GM23338 (cell line): ENCODE results near the gene ACSF3. TPM values are rescaled to one million over a fixed set of nuclear protein-coding genes. Genes with fewer than 3 reads are reported as not detected.
A peak's percentile ranks its signal among the peaks of the same experiment; 100 is the strongest.

Experiments used
- ATAC-seq: fragments of 200-7000 bp; cut with Tn5 transposase; 3 replicates; pipeline ENCODE4 v1.9.1; 2020
- DNase-seq: peaks from one replicate; pipeline ENCODE4 v3.0.0-alpha.2; 2015; ENCODE audit warnings: low spot score
- H2AFZ ChIP-seq: fragments of 200-600 bp; sonication (generic); 2 replicates; pipeline ENCODE4 v1.8.0; 2016; ENCODE audit warnings: antibody characterized with exemption, mild to moderate bottlenecking, moderate library complexity
- H3F3A ChIP-seq: fragments of 200-600 bp; sonication (generic); replicated peaks from 2 replicates; pipeline ENCODE4 v1.8.0; 2017; ENCODE audit warnings: antibody characterized with exemption, mixed run types, low read depth
- H3K27ac ChIP-seq: fragments of 200-600 bp; sonication (generic); 2 replicates; pipeline ENCODE4 v1.6.1; 2016; ENCODE audit warnings: low read depth
- H3K27me3 ChIP-seq: fragments of 200-600 bp; sonication (generic); 2 replicates; pipeline ENCODE4 v1.8.0; 2016; ENCODE audit warnings: mild to moderate bottlenecking, mixed run types, moderate library complexity; ENCODE audit not compliant: insufficient read depth
- H3K36me3 ChIP-seq: fragments of 200-600 bp; sonication (generic); 2 replicates; pipeline ENCODE4 v1.8.0; 2016; ENCODE audit warnings: mild to moderate bottlenecking; ENCODE audit not compliant: insufficient read depth
- H3K4me1 ChIP-seq: fragments of 200-600 bp; sonication (generic); 2 replicates; pipeline ENCODE4 v1.8.0; 2016; ENCODE audit warnings: mild to moderate bottlenecking, moderate library complexity; ENCODE audit not compliant: insufficient read depth
- H3K4me2 ChIP-seq: fragments of 200-600 bp; sonication (generic); 2 replicates; pipeline ENCODE4 v1.7.1; 2017; ENCODE audit warnings: mixed run types
- H3K4me3 ChIP-seq: fragments of 200-600 bp; sonication (generic); 2 replicates; pipeline ENCODE4 v1.6.1; 2016; ENCODE audit warnings: mixed run types
- H3K79me2 ChIP-seq: fragments of 200-600 bp; sonication (generic); replicated peaks from 2 replicates; pipeline ENCODE4 v1.8.0; 2017; ENCODE audit warnings: mild to moderate bottlenecking; ENCODE audit not compliant: insufficient read depth
- H3K9me2 ChIP-seq: fragments of 200-600 bp; sonication (generic); 2 replicates; pipeline ENCODE4 v1.8.0; 2017; ENCODE audit not compliant: insufficient read depth
- H4K20me1 ChIP-seq: fragments of 200-600 bp; sonication (generic); replicated peaks from 2 replicates; pipeline ENCODE4 v1.8.0; 2017; ENCODE audit warnings: mild to moderate bottlenecking; ENCODE audit not compliant: insufficient read depth
- H3K27ac Mint-ChIP-seq: 2 replicates; pipeline ENCODE4 v1.8.0; 2020; ENCODE audit warnings: inconsistent platforms, mild to moderate bottlenecking, moderate library complexity, mixed read lengths
- H3K27me3 Mint-ChIP-seq: 3 replicates; pipeline ENCODE4 v1.8.0; 2022; ENCODE audit warnings: low read depth, mild to moderate bottlenecking, moderate library complexity, mixed read lengths, inconsistent platforms; ENCODE audit not compliant: insufficient read depth, poor library complexity
- H3K36me3 Mint-ChIP-seq: 3 replicates; pipeline ENCODE4 v1.8.0; 2021; ENCODE audit warnings: low read depth, mild to moderate bottlenecking, inconsistent platforms, moderate library complexity, mixed read lengths
- H3K4me1 Mint-ChIP-seq: 3 replicates; pipeline ENCODE4 v1.8.0; 2020; ENCODE audit warnings: mild to moderate bottlenecking, inconsistent platforms, mixed read lengths
- H3K4me3 Mint-ChIP-seq: 3 replicates; pipeline ENCODE4 v1.8.0; 2021; ENCODE audit warnings: moderate library complexity, mild to moderate bottlenecking, inconsistent platforms, mixed read lengths
- H3K9me3 Mint-ChIP-seq: 3 replicates; pipeline ENCODE4 v1.8.0; 2020; ENCODE audit warnings: moderate library complexity, mild to moderate bottlenecking, inconsistent platforms, mixed read lengths
- CREB1 ChIP-seq: fragments of 250-450 bp; sonication (Bioruptor Pico); IDR thresholded peaks from 2 replicates; pipeline ENCODE4 v1.5.0; 2020; ENCODE audit warnings: low read depth, mild to moderate bottlenecking, moderate library complexity
- CTCF ChIP-seq, 2 experiments: fragments of 200-600 bp in 1 of 2; sonication (generic) in 1 of 2; conservative IDR thresholded peaks; 2 replicates each; pipeline versions ENCODE4 v1.5.1 to v1.6.1; 2016 to 2017; ENCODE audit warnings: antibody characterized with exemption in 2 of 2, low read depth in 2 of 2, mild to moderate bottlenecking in 2 of 2, moderate library complexity in 1 of 2
- ETS1 ChIP-seq: IDR thresholded peaks from 2 replicates; pipeline ENCODE4 v1.6.1; 2016; ENCODE audit warnings: antibody characterized with exemption
- EZH2 ChIP-seq: fragments of 200-600 bp; sonication (generic); IDR thresholded peaks from one replicate; pipeline ENCODE4 v1.8.0; 2017; ENCODE audit warnings: antibody characterized with exemption, mild to moderate bottlenecking, low read depth; ENCODE audit not compliant: unreplicated experiment
- JUNB ChIP-seq: IDR thresholded peaks from one replicate; pipeline ENCODE4 v1.6.1; 2016; ENCODE audit warnings: antibody characterized with exemption; ENCODE audit not compliant: unreplicated experiment
- NANOG ChIP-seq: IDR thresholded peaks from 2 replicates; pipeline ENCODE4 v1.6.1; 2016; ENCODE audit warnings: antibody characterized with exemption, borderline replicate concordance
- ZNF114 ChIP-seq: fragments of 250-450 bp; sonication (Bioruptor Pico); IDR thresholded peaks from 2 replicates; pipeline ENCODE4 v1.5.0; 2020; ENCODE audit warnings: mild to moderate bottlenecking, moderate library complexity
- ZNF331 ChIP-seq: fragments of 250-450 bp; sonication (Bioruptor Pico); IDR thresholded peaks from 2 replicates; pipeline ENCODE4 v1.5.0; 2020; ENCODE audit warnings: low read depth, mild to moderate bottlenecking, moderate library complexity
- polyA plus RNA-seq: library from polyadenylated mRNA; unstranded; fragments of >200 nt; fragmentation: Nextera tagmentation; extraction: Ambion mirVana; gene quantifications from 2 replicates; pipeline ENCODE4 v1.2.1, GENCODE V29; 2016
- total RNA-seq: library from RNA; depleted of rRNA; stranded (reverse); fragments of >200 nt; shearing (Covaris generic); gene quantifications from 2 replicates; pipeline ENCODE4 v1.2.3, GENCODE V29; 2014
- TF ChIP-seq, protein P1 (sequence below): IDR thresholded peaks from one replicate; pipeline ENCODE4 v1.6.1; 2018; ENCODE audit warnings: antibody characterized with exemption; ENCODE audit not compliant: unreplicated experiment

ACSF3 gene
- total and polyA plus RNA-seq, 2 experiments from 2014 or later, result 12.8 to 23.1 TPM

GRCh38 chr16:89079434-89079980 lies 14.1 kb upstream of the ACSF3 start:
- no peak overlapping the region for H3K27ac Mint-ChIP-seq
- no peak for TF ChIP-seq NANOG
- peaks cover 2% of the 10 kb centered on the region; the same call in 1 of the 3 replicates for H3K4me1 Mint-ChIP-seq

GRCh38 chr16:89080196-89080853 lies 13.3 kb upstream of the ACSF3 start:
- no peak overlapping the region for H3K27ac ChIP-seq
- H3K4me1 ChIP-seq, result no peaks in the 10 kb centered on the region
- TF ChIP-seq CTCF (conservative IDR thresholded peaks at IDR 0.05; ENCODE audit: low read depth in 2 of 2) (no peak), CREB1 (CRISPR knock-in tag) (no peak), JUNB (no peak), ZNF331 (CRISPR knock-in tag) (no peak), ETS1 (no peak), EZH2 (no peak), ZNF114 (CRISPR knock-in tag) (no peak)
- TF ChIP-seq, protein P1, sequence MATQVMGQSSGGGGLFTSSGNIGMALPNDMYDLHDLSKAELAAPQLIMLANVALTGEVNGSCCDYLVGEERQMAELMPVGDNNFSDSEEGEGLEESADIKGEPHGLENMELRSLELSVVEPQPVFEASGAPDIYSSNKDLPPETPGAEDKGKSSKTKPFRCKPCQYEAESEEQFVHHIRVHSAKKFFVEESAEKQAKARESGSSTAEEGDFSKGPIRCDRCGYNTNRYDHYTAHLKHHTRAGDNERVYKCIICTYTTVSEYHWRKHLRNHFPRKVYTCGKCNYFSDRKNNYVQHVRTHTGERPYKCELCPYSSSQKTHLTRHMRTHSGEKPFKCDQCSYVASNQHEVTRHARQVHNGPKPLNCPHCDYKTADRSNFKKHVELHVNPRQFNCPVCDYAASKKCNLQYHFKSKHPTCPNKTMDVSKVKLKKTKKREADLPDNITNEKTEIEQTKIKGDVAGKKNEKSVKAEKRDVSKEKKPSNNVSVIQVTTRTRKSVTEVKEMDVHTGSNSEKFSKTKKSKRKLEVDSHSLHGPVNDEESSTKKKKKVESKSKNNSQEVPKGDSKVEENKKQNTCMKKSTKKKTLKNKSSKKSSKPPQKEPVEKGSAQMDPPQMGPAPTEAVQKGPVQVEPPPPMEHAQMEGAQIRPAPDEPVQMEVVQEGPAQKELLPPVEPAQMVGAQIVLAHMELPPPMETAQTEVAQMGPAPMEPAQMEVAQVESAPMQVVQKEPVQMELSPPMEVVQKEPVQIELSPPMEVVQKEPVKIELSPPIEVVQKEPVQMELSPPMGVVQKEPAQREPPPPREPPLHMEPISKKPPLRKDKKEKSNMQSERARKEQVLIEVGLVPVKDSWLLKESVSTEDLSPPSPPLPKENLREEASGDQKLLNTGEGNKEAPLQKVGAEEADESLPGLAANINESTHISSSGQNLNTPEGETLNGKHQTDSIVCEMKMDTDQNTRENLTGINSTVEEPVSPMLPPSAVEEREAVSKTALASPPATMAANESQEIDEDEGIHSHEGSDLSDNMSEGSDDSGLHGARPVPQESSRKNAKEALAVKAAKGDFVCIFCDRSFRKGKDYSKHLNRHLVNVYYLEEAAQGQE, result no peak
- H3K36me3 Mint-ChIP-seq, result peaks cover 15% of the 10 kb centered on the region
- no peak overlapping the region for H3K4me3 Mint-ChIP-seq
- H3K4me3 ChIP-seq, result no peak overlapping the region
- no peak for ATAC-seq
- no peaks in the 10 kb centered on the region for H3K27me3 ChIP-seq
- peaks cover 19% of the 10 kb centered on the region for H3K27me3 Mint-ChIP-seq
- H3K27ac Mint-ChIP-seq, result no peak overlapping the region
- H3K79me2 ChIP-seq, result no peaks in the 10 kb centered on the region
- H3K4me2 ChIP-seq, result no peak overlapping the region
- DNase-seq, result no peak
- H3F3A ChIP-seq, result no peaks in the 10 kb centered on the region
- H4K20me1 ChIP-seq, result no peaks in the 10 kb centered on the region
- peaks cover 2% of the 10 kb centered on the region; the same call in 1 of the 3 replicates for H3K4me1 Mint-ChIP-seq
- H3K9me3 Mint-ChIP-seq, result peaks cover 30% of the 10 kb centered on the region
- no peaks in the 10 kb centered on the region for H3K9me2 ChIP-seq
- H2AFZ ChIP-seq, result no peak overlapping the region
- no peaks in the 10 kb centered on the region for H3K36me3 ChIP-seq

More at GRCh38 chr16:89079434-89079980, 14.1 kb upstream of the ACSF3 start:
- Mint-ChIP-seq H3K36me3 (peaks cover 14% of the 10 kb centered on the region), H3K4me3 (no peak overlapping the region), H3K9me3 (peaks cover 33% of the 10 kb centered on the region), H3K27me3 (peaks cover 16% of the 10 kb centered on the region)
- Histone ChIP-seq H4K20me1 (no peaks in the 10 kb centered on the region), H3K27me3 (no peaks in the 10 kb centered on the region), H3K36me3 (no peaks in the 10 kb centered on the region), H3K4me1 (no peaks in the 10 kb centered on the region), H3K4me2 (no peak overlapping the region), H3F3A (peaks cover 2% of the 10 kb centered on the region), H3K27ac (no peak overlapping the region), H3K79me2 (no peaks in the 10 kb centered on the region), H2AFZ (no peak overlapping the region), H3K4me3 (no peak overlapping the region), H3K9me2 (no peaks in the 10 kb centered on the region)
- no peak for DNase-seq
- peak; percentile 32; the same call in 2 of the 3 replicates for ATAC-seq
